ENCODE results near the gene TNK2.
"Not testable (repeated sequence)": the region's sequence is repeated elsewhere in the genome, so short reads cannot be mapped to it uniquely, and the experiment has no call there.

TNK2 gene

GRCh38 chr3:195844671-195845218, 63.6 kb downstream of the TNK2 start:
- no peak for DNase-seq

- no peak for DNase-seq
Observed at GRCh38 chr3:195839260-195840010, 68.9 kb downstream of the TNK2 start.

DNA sequence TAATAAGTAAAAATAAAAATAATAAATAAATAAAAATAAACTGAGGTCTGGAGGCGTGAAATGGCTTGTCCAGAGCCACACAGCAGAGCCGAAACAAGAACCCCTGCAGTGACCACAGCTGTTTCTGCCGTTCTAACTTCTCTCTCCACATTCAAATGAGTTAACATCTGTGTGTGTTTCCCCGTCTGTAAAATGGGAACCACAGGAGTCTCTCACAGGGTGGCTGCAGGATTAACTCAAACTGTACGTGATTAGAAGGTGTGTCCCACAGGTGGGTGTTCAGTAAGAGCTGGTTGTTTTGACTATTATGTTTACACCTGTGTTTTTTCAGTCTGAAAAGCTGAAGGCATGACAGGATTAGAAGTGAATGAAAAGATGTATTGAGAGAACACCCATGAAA, 69.6 kb downstream of the TNK2 start:
- DNase-seq: no peak

- no peak for DNase-seq
Observed at GRCh38 chr3:195836476-195837135, 71.7 kb downstream of the TNK2 start.

- DNase-seq: no peak
Observed at GRCh38 chr3:195835791-195836190, 72.6 kb downstream of the TNK2 start.

DNA sequence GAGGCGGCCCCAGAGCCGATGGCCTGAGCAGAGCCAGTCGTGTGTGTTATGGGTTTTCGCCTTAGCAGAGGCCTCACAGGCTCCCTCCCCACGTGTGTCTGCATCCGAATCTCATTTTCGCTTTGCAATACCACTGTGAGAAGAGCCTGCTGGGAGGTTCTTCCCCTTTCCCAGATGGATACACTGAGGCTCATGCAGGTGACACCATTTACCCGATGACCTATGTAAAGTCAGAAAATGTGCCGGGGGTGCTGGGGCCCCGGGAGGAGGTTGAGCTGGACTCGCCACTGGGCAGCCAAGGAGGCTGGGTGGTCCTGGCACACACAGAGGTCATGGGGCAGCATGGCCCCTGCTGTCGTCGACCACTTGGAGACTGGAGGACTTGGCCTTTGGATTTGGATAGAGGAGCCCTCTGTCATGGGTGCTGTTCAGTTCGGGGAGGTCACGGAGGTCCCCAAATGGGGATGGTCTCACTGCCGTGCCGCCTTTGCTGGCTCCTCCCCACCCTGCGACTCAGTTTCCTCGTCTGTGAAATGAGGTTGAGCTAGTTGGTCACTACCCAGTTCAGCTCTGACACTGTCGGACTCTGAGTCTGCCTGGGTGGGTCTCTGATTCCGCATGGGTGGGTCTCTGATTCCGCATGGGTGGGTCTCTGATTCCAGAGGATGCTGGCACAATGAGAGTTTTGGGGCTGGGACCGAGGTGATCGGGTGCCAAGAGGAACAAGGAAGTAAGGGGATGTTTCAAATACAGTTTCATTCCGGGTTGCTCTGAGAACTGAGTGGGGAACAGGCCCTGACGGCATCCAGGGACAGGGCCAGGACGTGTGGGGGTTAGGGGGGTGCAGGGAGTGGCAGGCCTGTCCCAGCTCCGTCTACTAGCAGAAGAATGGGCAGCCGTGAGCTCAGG, 73.4 kb downstream of the TNK2 start:
- no peak for DNase-seq

- no peak for DNase-seq
Observed at GRCh38 chr3:195829897-195830254, 78.5 kb downstream of the TNK2 start.

- no peak for DNase-seq
Observed at GRCh38 chr3:195828762-195829161, 79.6 kb downstream of the TNK2 start.

DNA sequence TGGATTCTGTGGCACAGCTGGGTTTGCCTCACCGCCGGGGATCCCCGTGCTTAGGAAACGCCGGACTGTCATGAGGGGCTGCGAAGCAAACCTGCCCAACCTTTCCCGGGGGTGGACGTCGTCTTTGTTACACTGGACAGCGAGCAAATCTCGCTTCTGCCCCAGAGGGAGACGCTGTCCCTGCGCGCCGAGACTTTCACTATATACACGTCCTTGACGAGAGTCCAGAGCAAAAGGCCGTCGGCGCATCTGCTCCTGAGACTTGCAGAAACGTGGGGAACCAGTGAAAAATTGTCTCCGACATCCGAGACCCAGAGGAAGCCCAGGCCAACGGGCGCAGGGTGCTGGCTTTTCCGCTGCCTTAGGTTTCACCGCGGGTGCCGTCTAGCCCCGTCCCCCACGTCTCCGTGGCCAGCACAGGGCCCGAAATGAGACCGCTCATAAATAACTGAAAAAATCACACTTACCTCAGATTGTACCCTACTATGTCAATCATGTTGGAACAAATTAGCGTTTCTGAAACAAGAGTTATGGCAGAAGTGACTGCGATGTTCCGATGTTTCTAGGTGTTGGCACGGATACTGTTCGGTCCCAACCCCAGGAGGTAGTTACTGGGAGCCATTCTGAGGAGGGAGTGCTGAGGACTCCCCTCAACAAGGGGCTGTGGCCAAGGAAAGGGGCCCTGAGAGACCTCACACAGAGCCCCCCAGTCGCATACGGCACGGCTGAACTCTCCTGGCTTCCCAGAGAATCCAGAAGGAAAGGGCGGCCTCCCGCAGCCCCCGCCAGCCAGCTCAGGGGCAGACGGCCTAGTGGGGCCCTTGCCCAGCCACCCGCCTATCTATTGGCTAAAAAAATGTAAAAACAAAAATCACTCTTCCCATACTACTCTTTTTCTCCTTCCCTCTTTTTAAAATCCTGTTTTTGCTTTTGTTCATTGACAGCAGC, 82.2 kb downstream of the TNK2 start:
- no peak for DNase-seq

- no peak for DNase-seq
Observed at GRCh38 chr3:195825191-195825588, 83.2 kb downstream of the TNK2 start.

DNA sequence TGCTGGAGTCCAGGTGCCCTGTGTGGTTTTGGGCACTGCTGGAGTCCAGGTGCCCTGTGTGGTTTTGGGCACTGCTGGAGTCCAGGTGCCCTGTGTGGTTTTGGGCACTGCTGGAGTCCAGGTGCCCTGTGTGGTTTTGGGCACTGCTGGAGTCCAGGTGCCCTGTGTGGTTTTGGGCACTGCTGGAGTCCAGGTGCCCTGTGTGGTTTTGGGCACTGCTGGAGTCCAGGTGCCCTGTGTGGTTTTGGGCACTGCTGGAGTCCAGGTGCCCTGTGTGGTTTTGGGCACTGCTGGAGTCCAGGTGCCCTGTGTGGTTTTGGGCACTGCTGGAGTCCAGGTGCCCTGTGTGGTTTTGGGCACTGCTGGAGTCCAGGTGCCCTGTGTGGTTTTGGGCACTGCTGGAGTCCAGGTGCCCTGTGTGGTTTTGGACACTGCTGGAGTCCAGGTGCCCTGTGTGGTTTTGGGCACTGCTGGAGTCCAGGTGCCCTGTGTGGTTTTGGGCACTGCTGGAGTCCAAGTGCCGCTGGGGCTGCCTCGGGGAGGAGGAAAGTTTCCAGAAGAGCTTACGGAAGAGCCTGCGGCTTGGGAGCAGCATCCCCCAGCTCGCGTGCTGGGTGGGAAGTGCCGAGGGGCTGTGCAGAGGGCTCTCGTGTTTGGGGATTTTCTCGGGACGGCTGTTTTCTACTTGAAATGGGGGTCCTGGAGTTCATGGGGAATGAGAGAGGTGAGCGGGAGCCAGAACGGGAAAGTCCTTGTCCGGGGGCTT, 83.7 kb downstream of the TNK2 start:
- DNase-seq: not testable (repeated sequence)

DNA sequence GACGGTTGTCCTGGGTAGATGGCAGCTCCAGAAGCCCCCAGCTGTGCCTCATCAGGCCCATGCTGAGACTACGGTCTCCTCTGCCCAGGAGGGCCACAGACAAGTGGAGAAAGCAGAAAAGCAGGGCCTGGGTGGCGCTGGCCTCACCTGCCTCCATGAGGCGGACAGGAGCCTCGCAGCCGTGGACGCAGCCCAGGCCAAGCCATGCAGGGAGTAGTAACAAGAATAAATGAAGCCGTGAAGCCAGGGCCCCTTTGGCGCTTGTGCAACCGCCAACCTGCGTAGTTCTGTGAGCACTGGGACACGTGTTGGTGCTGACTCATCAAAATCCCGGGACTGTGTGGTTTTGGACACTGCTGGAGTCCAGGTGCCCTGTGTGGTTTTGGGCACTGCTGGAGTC, 84.4 kb downstream of the TNK2 start:
- no peak for DNase-seq

- DNase-seq: no peak
Observed at GRCh38 chr3:195823280-195823679, 85.1 kb downstream of the TNK2 start.

DNA sequence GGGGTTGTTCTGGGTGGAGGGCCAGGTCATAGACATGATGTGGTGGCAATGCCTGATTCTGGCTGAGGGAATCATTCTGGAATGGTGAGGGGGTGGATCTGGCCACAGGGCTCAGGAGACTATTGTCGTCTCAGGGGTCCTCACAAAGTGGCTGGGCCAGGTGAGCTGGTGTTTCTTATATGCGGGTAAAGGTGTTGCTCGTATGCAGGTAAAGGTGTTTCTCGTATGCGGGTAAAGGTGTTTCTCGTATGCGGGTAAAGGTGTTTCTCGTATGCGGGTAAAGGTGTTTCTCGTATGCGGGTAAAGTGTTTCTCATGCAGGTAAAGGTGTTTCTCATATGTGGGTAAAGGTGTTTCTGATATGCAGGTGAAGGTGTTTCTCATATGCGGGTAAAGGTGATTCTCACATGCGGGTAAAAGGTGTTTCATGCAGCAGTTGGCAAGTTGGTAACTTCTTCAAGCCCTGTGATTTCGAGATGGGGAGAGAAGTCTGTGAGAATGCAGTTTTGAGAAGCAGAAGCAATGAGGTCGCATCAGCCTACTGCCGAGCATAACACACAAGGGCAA, 86.1 kb downstream of the TNK2 start:
- DNase-seq: no peak

DNA sequence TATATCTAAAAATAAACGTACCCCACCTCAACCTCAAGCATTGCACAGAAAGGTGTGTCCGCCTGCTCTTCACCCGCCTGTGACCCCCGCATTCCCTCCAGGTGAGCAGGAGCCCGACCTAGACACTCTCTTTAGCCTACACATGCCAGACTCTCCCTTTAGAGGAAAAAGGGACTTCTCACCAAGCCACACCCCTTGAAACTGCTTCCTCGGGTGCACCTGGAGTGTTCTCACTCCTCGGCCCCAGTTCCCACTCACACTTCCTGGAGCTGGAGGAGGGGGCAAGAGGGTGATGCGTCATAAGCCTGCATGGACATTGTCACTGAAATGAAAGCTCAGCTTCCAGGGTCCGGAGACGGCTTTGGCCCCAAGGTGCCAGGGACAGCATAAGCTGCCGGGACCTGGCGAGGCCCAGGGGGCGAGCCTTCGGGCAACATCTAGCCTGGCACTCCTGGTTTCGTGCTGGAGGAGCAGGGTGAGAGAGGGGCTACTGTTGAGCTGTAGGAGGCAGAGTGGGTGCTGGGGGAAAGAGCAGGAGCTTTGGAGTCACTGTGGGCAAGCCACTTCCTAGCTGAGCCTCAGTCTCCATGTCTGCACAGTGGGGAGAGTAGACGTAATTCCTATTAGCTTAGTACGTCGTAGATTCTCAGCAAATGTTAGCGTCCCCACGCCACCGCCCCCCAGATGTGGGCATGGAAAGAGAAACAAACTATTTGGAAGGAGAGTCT, 86.8 kb downstream of the TNK2 start:
- DNase-seq: no peak

GRCh38 chr3:195820901-195821300, 87.5 kb downstream of the TNK2 start:
- DNase-seq: no peak

DNA sequence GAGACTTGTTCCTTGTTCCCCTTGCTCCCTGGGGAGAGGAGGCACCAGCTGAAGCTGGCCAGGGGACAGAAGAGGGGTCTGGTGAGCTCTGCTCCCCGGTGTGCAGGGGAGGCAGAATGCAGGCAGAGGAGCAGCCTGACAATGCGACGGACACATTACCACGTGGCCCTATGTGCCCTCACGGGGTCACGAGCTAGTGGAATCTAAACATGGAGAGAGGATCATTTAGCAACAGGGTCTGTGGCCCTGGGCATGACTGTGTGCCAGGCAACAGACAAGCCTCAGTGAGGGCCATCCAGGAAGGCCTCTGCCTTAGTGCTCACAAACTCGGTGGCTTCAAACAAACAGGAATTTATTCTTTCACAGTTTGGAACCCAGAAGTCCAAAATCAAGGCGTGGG, 88.2 kb downstream of the TNK2 start:
- no peak for DNase-seq

GRCh38 chr3:195818301-195818700, 90.0 kb downstream of the TNK2 start:
- DNase-seq: no peak

GRCh38 chr3:195817578-195818135, 90.7 kb downstream of the TNK2 start:
- no peak for DNase-seq
